ENCODE results near the gene RHBDL1.
A peak's percentile ranks its signal among the peaks of the same experiment; 100 is the strongest.

RHBDL1 gene

GRCh38 chr16:675884-676564 is 553 bp downstream of the RHBDL1 start:
- no peak for DNase-seq

- no peak for DNase-seq
Measured at GRCh38 chr16:676565-676902, 1.1 kb downstream of the RHBDL1 start.

- DNase-seq, result no peak
Measured at GRCh38 chr16:676913-677312, 1.4 kb downstream of the RHBDL1 start.

GRCh38 chr16:677316-678190 is 2.1 kb downstream of the RHBDL1 start:
- DNase-seq, result no peak

GRCh38 chr16:678209-678857 is 2.9 kb downstream of the RHBDL1 start:
- no peak for DNase-seq

- peak; percentile 44 to 87 for DNase-seq
Measured at GRCh38 chr16:678858-679813, 3.7 kb downstream of the RHBDL1 start.

- peak; percentile 78 to 92 for DNase-seq
Measured at GRCh38 chr16:679814-680624, 4.5 kb downstream of the RHBDL1 start, which contains the start of gene STUB1. Gene STUB1, plus strand, starts transcription at chr16:680410. Its CDS starts 116 bp downstream, at chr16:680526.

- no peak for DNase-seq
Measured at GRCh38 chr16:680625-680945, 5.1 kb downstream of the RHBDL1 start.

- peak; percentile 20 to 56 for DNase-seq
Measured at GRCh38 chr16:680967-681745, 5.7 kb downstream of the RHBDL1 start.

- DNase-seq, result no peak
Measured at GRCh38 chr16:681746-682427, 6.4 kb downstream of the RHBDL1 start.

GRCh38 chr16:682493-683395 is 7.3 kb downstream of the RHBDL1 start:
- DNase-seq, result no peak

GRCh38 chr16:683396-684070 is 8.1 kb downstream of the RHBDL1 start:
- DNase-seq, result no peak

- peak; percentile 82 to 97 for DNase-seq
Measured at GRCh38 chr16:684071-684794, 8.8 kb downstream of the RHBDL1 start, which contains the start of gene JMJD8. Gene JMJD8, minus strand, starts transcription at chr16:684334. Its CDS starts 15 bp downstream, at chr16:684319.

- DNase-seq, result no peak
Measured at GRCh38 chr16:684961-685696, 9.7 kb downstream of the RHBDL1 start.

- DNase-seq, result peak in 1 of 2 experiments; percentile 27
Measured at GRCh38 chr16:685967-686366, 10.5 kb downstream of the RHBDL1 start.

- DNase-seq, result no peak
Measured at GRCh38 chr16:686459-687260, 11.2 kb downstream of the RHBDL1 start.

Measured in NCI-H446 (cell line).